Cardiac fibroblast (primary cell): ENCODE data around the gene TPH2.

ENCODE experiments used
- DNase-seq, 2 donors: peaks; one replicate each; pipeline versions ENCODE4 v3.0.0 to v3.0.0-alpha.2; 2010; ENCODE audit warnings: low read depth in 2 of 2
- H3K4me3 ChIP-seq, 2 donors: replicated peaks in 1 of 2; 1 replicate in 1 of 2; 2 replicates in 1 of 2; pipeline ENCODE4 v1.5.1; 2011; ENCODE audit warnings: low read depth in 2 of 2, low read length in 2 of 2, mild to moderate bottlenecking in 2 of 2, moderate library complexity in 1 of 2
- CTCF ChIP-seq: IDR thresholded peaks from one replicate; pipeline ENCODE4 v1.5.1; 2011; ENCODE audit warnings: low read depth, mild to moderate bottlenecking, low read length, inconsistent platforms

The TPH2 gene

GRCh38 chr12:72057330-72057914, 118.8 kb downstream of the TPH2 start:
- no peak for TF ChIP-seq CTCF
- no peak for DNase-seq
- no peak overlapping the region for H3K4me3 ChIP-seq

GRCh38 chr12:72063073-72063472, 124.4 kb downstream of the TPH2 start:
- DNase-seq: no peak
- TF ChIP-seq CTCF: no peak
- H3K4me3 ChIP-seq: no peak overlapping the region

- TF ChIP-seq CTCF: no peak
- no peak for DNase-seq
Observed at GRCh38 chr12:72071030-72071429, 132.4 kb downstream of the TPH2 start.

GRCh38 chr12:72072592-72073212, 134.1 kb downstream of the TPH2 start:
- no peak for DNase-seq
- no peak overlapping the region for H3K4me3 ChIP-seq

More at GRCh38 chr12:72071030-72071429, 132.4 kb downstream of the TPH2 start:
- no peak overlapping the region for H3K4me3 ChIP-seq

GRCh38 chr12:72074065-72074464, 135.4 kb downstream of the TPH2 start:
- no peak for DNase-seq
- no peak overlapping the region for H3K4me3 ChIP-seq
- no peak for TF ChIP-seq CTCF

More at GRCh38 chr12:72072592-72073212, 134.1 kb downstream of the TPH2 start:
- TF ChIP-seq CTCF: no peak

GRCh38 chr12:72074956-72075355, 136.3 kb downstream of the TPH2 start:
- TF ChIP-seq CTCF: no peak
- no peak for DNase-seq
- H3K4me3 ChIP-seq: no peak overlapping the region
